ENCODE measurements around the gene PALB2. TPM values are rescaled to one million over a fixed set of nuclear protein-coding genes. Genes with fewer than 3 reads are reported as not detected.
A peak's percentile ranks its signal among the peaks of the same experiment; 100 is the strongest.

Gene PALB2
- total and polyA plus RNA-seq, 9 of the 15 experiments (the other 6 are each of a cell fraction or from before 2014, with no cell fraction given), result 7.0 to 25.8 (median 15.2) TPM

GRCh38 chr16:23667355-23667659 is 26.2 kb upstream of the PALB2 start (continued):
- TF ChIP-seq CBFA2T2 (conservative IDR thresholded peaks at IDR 0.05) (peak; percentile 96), NONO (IDR thresholded peaks at IDR 0.05; ENCODE audit: low read depth in 2 of 2, low read length in 1 of 2) (0 out of 4 replicates have a peak, but pooled peaks of 1 of the 2 experiments have one; percentile 23), ZNF655 (CRISPR knock-in tag; IDR thresholded peaks at IDR 0.05) (no peak), ETV5 (CRISPR knock-in tag; IDR thresholded peaks at IDR 0.05; ENCODE audit: low read depth) (peak; percentile 64), SOX6 (IDR thresholded peaks at IDR 0.05) (peak; percentile 84; the same call in 1 of the 2 replicates), RBBP5 (IDR thresholded peaks at IDR 0.05; ENCODE audit: borderline replicate concordance, insufficient read depth, low read length, poor library complexity, severe bottlenecking) (no peak), ZFP30 (CRISPR knock-in tag; IDR thresholded peaks at IDR 0.05; ENCODE audit: borderline replicate concordance) (no peak), PCBP2 (IDR thresholded peaks at IDR 0.05; ENCODE audit: low read depth, low read length, poor library complexity, severe bottlenecking) (no peak), FOXJ3 (CRISPR knock-in tag; IDR thresholded peaks at IDR 0.05) (no peak), POLR2AphosphoS5 (IDR thresholded peaks at IDR 0.05; ENCODE audit: control insufficient read depth, insufficient read depth, low read depth, low read length) (peak; percentile 92), FOXM1 (IDR thresholded peaks at IDR 0.05; ENCODE audit: low read depth) (peak; percentile 79; the same call in 1 of the 2 replicates), FOXM1 (CRISPR knock-in tag; IDR thresholded peaks at IDR 0.05; ENCODE audit: low read depth) (no peak), ZNF217 (CRISPR knock-in tag; IDR thresholded peaks at IDR 0.05) (no peak), MIER1 (IDR thresholded peaks at IDR 0.05; ENCODE audit: low read depth) (no peak), RAD21 (CRISPR knock-in tag; conservative IDR thresholded peaks at IDR 0.05 in 1 of 2, IDR thresholded peaks at IDR 0.05 in 1 of 2) (peak in 1 of 2 experiments; percentile 24; a peak in 1 of 4 replicates), HNRNPL (IDR thresholded peaks at IDR 0.05; ENCODE audit: low read depth, low read length) (no peak), DACH1 (IDR thresholded peaks at IDR 0.05; ENCODE audit: partially characterized antibody) (no peak), PBX2 (CRISPR knock-in tag; IDR thresholded peaks at IDR 0.05; ENCODE audit: low read depth) (no peak), PBX2 (tag; conservative IDR thresholded peaks at IDR 0.05; ENCODE audit: low read depth) (no peak), ZKSCAN3 (CRISPR knock-in tag; IDR thresholded peaks at IDR 0.05) (no peak), MNT (conservative IDR thresholded peaks at IDR 0.05) (peak in 1 of 2 experiments; percentile 44; a peak in 2 of 4 replicates), GMEB1 (CRISPR knock-in tag; IDR thresholded peaks at IDR 0.05) (no peak)

All from K562 (cell line).